ENCODE results near the gene PRM2.

PRM2 gene

GRCh38 chr16:11283820-11284248, 7.6 kb upstream of the PRM2 start:
- DNase-seq, result no peak

GRCh38 chr16:11280616-11281522, 4.6 kb upstream of the PRM2 start, which contains the start of gene PRM1:
PRM1 (minus strand) TSS chr16:11281330; CDS start chr16:11281238, 92 bp downstream.
- no peak for DNase-seq

- no peak for DNase-seq
Measured at GRCh38 chr16:11278681-11279628, 2.7 kb upstream of the PRM2 start.

GRCh38 chr16:11277607-11278337, 1.5 kb upstream of the PRM2 start:
- DNase-seq, result no peak

GRCh38 chr16:11276896-11277593, 765 bp upstream of the PRM2 start:
- DNase-seq, result no peak

GRCh38 chr16:11274964-11275363, 1.3 kb downstream of the PRM2 start:
- DNase-seq, result no peak

- no peak for DNase-seq
Measured at GRCh38 chr16:11273721-11274324, 2.5 kb downstream of the PRM2 start.

GRCh38 chr16:11272921-11273720, 3.2 kb downstream of the PRM2 start, which contains the start of gene PRM3:
PRM3 (minus strand) TSS chr16:11273629; CDS start chr16:11273595, 34 bp downstream.
- DNase-seq, result no peak

GRCh38 chr16:11272484-11272883, 3.8 kb downstream of the PRM2 start:
- no peak for DNase-seq

GRCh38 chr16:11271610-11272009, 4.7 kb downstream of the PRM2 start:
- DNase-seq, result no peak

GRCh38 chr16:11270602-11271162, 5.6 kb downstream of the PRM2 start:
- DNase-seq, result no peak

- DNase-seq, result no peak
Measured at GRCh38 chr16:11268921-11269375, 7.3 kb downstream of the PRM2 start, which contains the start of gene TNP2. TNP2 (minus strand) TSS chr16:11269325; CDS start chr16:11269262, 63 bp downstream.

GRCh38 chr16:11265124-11265523, 11.2 kb downstream of the PRM2 start:
- no peak for DNase-seq

- DNase-seq, result no peak
Measured at GRCh38 chr16:11264155-11264832, 12.0 kb downstream of the PRM2 start.

- DNase-seq, result no peak
Measured at GRCh38 chr16:11263737-11264136, 12.5 kb downstream of the PRM2 start.

GRCh38 chr16:11262915-11263314, 13.4 kb downstream of the PRM2 start:
- DNase-seq, result no peak

- DNase-seq, result no peak
Measured at GRCh38 chr16:11260596-11260966, 15.7 kb downstream of the PRM2 start.

GRCh38 chr16:11259655-11260595, 16.4 kb downstream of the PRM2 start:
- DNase-seq, result no peak
